NCI-H2107 (cell line): Measurements from ENCODE around the gene NUDT8.

Source experiments
- DNase-seq: peaks from one replicate; lab custom pipeline; 2025; lab: John Stamatoyannopoulos, UW

NUDT8 gene, protein sequence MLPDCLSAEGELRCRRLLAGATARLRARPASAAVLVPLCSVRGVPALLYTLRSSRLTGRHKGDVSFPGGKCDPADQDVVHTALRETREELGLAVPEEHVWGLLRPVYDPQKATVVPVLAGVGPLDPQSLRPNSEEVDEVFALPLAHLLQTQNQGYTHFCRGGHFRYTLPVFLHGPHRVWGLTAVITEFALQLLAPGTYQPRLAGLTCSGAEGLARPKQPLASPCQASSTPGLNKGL

GRCh38 chr11:67629386-67630227, at the start of gene NUDT8:
NUDT8 (minus strand) TSS chr11:67629937; CDS start chr11:67629911, 26 bp downstream.
- DNase-seq: no peak

DNA sequence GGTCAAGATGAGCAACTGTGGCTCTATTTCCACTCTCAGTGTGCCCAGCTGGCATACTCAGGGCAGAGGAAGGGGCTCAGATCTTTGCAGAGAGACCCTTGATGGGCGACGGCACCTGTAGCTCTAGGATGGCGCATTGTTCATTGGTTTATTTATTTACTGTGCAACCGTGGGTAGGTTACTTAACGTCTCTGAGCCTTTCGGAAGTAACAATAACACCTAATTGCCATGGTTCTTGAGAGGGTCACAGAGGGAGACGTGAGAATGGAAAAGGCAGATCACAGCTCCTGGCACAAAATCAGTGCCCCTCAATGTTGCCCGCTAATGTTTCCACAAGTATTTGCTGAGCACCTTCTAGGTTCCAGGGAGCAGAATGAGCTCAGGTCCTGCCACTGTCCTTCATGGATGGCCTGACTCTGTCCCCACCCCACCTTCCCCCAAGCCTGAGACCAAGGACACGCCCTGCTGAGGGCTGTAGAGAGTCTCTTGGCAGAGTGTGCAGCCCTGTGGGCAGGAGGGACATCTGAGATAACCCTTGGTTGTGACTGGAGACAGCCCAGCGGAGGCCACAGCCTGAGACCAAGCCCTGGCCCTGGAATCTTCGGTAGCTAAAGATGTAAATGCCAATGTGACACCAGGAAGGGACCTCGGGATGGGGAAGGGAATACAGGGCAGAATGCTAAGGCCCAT, 45.5 kb upstream of the NUDT8 start:
- DNase-seq: no peak

GRCh38 chr11:67674442-67674871, 44.7 kb upstream of the NUDT8 start, which contains the start of gene ALDH3B2:
ALDH3B2 (minus strand) TSS chr11:67674623; CDS start chr11:67666935, 7,688 bp downstream.
- no peak for DNase-seq

DNA sequence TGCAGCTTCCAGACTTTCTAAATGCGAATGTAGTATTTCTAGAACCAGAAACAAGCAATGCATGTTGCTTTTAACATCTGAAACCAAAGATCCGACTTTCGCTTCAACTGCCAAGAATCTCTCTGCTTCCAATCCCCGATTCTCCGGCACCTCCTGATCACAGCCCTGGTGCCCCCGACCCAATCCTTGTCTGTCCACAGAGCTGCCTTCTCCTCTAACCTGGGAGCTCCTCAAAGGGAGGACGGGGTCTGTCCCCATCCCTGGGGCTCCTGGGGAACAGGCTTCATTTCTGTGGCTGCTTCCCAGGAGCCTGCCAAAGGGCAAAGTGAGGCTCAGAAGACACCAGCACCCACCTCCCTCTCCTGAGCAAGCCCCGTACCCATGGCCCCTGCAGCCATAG, 44.2 kb upstream of the NUDT8 start:
- DNase-seq: no peak

GRCh38 chr11:67673358-67673757, 43.6 kb upstream of the NUDT8 start:
- DNase-seq: no peak

DNA sequence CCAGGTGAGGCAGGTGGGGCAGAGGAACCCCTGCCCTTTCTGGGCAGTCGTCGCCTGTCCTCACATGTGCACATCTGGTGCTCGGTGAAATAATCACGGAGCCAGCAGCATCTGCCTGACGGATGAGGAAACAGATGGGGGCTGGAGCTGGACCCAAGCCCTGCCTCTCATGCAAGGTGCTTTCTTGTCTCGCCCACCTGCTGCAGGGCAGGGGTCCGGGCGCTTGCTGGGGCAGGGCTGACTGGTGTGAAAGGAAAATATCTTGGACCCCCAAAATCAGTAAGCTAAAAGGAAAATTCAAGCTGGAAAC, 41.4 kb upstream of the NUDT8 start:
- no peak for DNase-seq

DNA sequence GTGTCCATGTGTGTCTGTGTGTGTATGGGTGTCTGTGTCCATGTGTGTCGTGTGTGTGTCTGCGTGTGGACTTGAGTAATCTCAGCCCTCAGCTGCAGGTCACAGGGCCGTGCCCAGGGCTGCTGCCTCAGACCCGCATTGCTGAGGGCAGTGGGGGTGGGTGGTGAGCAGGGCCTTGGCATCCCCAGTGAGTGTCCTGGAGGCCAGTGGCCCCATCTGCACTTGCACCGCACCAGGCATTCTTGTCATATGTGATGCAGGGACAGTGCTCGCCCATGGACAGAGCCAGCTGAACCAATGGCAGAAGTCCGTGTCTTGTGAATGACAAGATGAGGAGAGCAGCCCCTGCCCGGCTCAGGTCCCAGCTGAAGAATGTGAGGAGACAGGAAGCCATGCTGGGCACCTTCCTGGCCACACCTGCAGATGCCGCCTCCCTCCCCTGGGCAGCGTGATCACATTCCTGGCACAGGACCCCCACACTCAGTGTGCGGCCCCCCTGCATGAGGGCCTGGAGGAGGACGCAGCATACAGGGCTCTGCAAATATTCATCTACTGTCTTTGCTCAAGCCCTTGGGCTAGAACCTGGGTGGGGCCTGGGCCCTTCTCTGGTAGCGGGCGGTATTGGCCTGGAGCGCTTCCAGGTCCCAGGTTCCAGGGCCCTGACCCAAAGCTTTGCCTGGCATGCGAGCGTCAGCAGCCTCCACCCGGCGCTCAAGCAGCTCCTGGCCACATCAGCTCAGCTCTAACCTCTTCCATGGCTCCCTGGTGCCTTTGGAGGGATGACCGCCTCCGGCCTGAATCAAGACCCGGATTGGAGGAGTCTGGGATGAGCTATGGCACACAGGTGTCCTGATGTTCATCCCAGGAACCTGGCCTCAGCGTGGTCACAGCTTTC, 40.8 kb upstream of the NUDT8 start:
- DNase-seq: no peak

GRCh38 chr11:67668192-67668551, 38.4 kb upstream of the NUDT8 start:
- no peak for DNase-seq

GRCh38 chr11:67667490-67668191, 37.9 kb upstream of the NUDT8 start:
- no peak for DNase-seq

DNA sequence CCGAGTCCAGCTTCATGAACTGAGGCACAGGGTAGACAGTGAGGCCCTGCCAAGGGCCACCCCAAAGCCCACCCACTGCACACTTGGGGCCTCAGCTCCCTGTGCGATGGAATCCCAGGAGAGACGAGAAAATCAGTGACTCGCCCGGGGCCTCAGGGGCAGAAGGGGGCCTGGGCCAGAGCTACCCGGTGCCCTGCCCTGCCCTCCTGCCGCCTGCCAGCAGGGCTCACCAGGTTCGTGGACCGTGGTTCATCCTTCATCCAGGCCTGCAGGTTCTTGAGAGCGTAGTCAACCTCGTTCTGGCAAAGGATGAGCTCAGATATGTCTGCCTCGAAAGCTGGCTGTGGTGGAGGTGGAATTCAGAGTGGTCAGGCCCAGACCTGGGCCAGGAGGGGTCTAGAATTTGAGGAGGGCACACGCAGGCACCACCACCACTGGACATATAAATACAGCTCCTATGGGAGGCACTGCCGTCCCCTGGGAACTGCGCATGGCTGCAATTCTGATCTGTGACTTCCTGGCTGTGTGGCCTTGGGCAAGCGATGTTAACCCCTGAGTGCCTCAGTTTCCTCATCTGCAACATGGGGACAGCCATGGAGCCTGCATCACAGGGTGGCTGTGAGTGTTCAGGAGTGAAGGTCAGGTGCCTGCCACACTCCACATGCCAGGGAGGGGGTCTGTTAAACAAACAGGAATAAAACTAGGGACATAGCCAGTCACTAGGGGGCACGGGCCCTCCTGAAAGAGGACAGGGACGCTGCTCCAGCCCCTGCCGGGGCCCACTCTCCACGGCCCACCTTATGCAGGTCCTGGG, 37.1 kb upstream of the NUDT8 start:
- no peak for DNase-seq

DNA sequence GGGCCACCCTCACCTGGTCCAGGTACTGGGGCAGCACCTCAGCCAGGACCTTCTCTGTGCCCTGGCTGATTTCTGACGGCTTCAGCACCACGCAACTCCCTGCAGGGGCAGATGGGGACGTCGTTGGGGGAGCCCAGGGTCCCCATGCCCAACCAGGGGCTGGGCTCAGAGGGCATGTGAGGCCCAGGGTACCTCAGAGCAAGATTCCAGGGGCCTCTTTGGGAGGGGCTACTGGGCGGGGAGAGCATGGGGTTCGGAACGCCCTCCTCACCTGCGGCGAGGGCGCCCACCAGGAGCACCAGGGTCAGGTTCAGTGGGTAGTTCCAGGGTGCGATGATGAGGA, 36.5 kb upstream of the NUDT8 start:
- DNase-seq: no peak

GRCh38 chr11:67665541-67666302, 36.0 kb upstream of the NUDT8 start:
- DNase-seq: no peak

- DNase-seq: no peak
These were observed 35.2 kb upstream of the NUDT8 start for GRCh38 chr11:67664696-67665540.

- DNase-seq: no peak
These were observed 34.5 kb upstream of the NUDT8 start for GRCh38 chr11:67664213-67664585.

GRCh38 chr11:67663532-67664212, 33.9 kb upstream of the NUDT8 start:
- no peak for DNase-seq

DNA sequence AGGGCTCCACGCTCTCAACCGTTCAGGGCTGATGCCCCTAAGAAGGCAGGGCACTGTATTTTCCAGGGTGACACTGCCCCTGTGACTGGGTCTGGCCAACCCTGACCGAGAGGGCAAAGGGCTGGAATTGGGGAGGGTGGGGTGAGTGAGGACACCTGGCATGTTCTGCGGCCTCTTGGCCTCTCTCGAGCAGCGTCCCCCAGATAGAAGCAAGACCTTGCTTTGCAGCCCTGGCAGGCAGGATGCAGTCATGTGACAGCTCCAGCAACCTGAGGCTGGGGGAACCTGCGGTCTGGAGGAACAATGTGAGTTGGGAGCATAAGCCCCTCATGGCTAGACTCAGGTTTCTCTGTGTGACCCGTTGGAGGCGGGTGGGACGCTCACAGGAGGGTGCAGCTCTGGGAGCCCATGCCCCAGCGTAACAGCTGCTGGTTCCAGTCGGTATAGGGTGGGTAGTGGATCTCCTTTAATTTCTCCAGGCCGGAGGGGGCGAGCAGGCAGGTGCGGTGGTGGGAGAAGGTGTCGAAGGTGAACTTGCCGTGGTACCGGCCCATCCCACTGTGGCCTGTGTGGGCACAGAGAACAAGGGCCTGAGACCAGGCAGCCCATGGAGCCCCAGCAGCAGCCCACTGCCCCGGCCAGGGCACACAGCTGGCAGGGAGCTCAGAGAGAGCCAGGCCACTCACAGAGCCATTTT, 33.2 kb upstream of the NUDT8 start:
- DNase-seq: no peak

DNA sequence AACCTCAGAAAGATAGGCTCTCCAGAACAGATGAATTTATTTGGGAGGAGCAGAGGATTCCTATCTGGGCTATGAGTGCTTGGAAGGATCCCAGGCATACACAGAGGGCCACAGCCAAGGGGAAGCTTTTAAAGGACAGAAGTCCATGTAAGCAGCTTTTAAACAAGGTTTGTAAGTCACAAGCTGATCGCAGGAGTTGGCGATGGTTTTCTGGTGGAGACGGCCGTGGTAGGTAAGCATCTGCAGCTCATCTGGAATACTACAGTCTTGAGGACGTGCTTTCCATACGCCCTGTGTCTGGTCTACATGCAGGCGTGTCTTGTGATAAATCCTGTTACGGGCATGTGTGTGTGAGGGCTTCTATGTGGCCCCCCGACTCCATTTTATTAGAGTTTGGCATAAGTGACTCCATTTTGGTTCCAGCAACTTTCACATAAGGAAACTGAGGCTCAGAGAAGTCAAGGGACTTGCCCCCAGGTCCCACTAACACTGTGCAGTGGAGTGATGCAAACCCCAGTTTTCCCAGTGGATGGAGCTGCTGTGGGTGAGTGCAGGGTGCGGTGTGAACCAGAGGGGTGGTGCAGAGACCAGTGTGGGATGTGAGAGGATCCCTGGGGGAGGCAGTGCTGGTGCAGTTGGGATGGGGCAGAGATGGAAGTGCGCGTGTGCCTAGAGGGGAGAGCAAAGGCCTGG, 32.6 kb upstream of the NUDT8 start:
- DNase-seq: no peak
